HepG2 (cell line): ENCODE measurements around the gene STEAP3. TPM values are rescaled to one million over a fixed set of nuclear protein-coding genes. Genes with fewer than 3 reads are reported as not detected.

Experiments
- ATAD3A ChIP-seq: sonication (generic); formaldehyde crosslinking; IDR thresholded peaks from 2 replicates; pipeline ENCODE4 v1.4.0; 2020; ENCODE audit warnings: missing genetic modification reagents
- CENPX ChIP-seq: sonication (generic); formaldehyde crosslinking; IDR thresholded peaks from 2 replicates; pipeline ENCODE4 v1.9.0; 2021; ENCODE audit warnings: mild to moderate bottlenecking, missing genetic modification reagents, moderate library complexity
- CHCHD3 ChIP-seq: sonication (generic); formaldehyde crosslinking; IDR thresholded peaks from 2 replicates; pipeline ENCODE4 v1.8.0; 2022; ENCODE audit warnings: mild to moderate bottlenecking, missing genetic modification reagents, moderate library complexity
- DNMT1 ChIP-seq: sonication (generic); formaldehyde crosslinking; IDR thresholded peaks from 2 replicates; pipeline ENCODE4 v1.5.1; 2020; ENCODE audit warnings: mild to moderate bottlenecking, missing genetic modification reagents
- ELF1 ChIP-seq: sonication (generic); formaldehyde crosslinking; IDR thresholded peaks from 2 replicates; pipeline ENCODE4 v1.4.0; 2020; ENCODE audit warnings: missing genetic modification reagents
- FOXK1 ChIP-seq: sonication (generic); formaldehyde crosslinking; IDR thresholded peaks from 2 replicates; pipeline ENCODE4 v1.4.0; 2020; ENCODE audit warnings: low read depth, missing genetic modification reagents, borderline replicate concordance
- HMG20B ChIP-seq: conservative IDR thresholded peaks from 2 replicates; pipeline ENCODE4 v1.6.1; 2016; ENCODE audit warnings: missing genetic modification reagents, missing compliant biosample characterization
- HOXD1 ChIP-seq: sonication (generic); formaldehyde crosslinking; IDR thresholded peaks from 2 replicates; pipeline ENCODE4 v1.5.0; 2020; ENCODE audit warnings: missing genetic modification reagents
- ISL2 ChIP-seq: sonication (generic); formaldehyde crosslinking; IDR thresholded peaks from 2 replicates; pipeline ENCODE4 v1.5.0; 2020; ENCODE audit warnings: missing genetic modification reagents
- KLF11 ChIP-seq: IDR thresholded peaks from 2 replicates; pipeline ENCODE4 v1.6.1; 2016; ENCODE audit warnings: missing compliant biosample characterization
- MED13 ChIP-seq: sonication (generic); formaldehyde crosslinking; IDR thresholded peaks from 2 replicates; pipeline ENCODE4 v1.5.0; 2020; ENCODE audit warnings: missing genetic modification reagents
- MEIS1 ChIP-seq: sonication (generic); formaldehyde crosslinking; IDR thresholded peaks from 2 replicates; pipeline ENCODE4 v1.9.0; 2021; ENCODE audit warnings: mild to moderate bottlenecking, missing genetic modification reagents, moderate library complexity, borderline replicate concordance
- MTF2 ChIP-seq: sonication (generic); formaldehyde crosslinking; IDR thresholded peaks from 2 replicates; pipeline ENCODE4 v1.5.0; 2020; ENCODE audit warnings: missing genetic modification reagents, borderline replicate concordance
- PBX3 ChIP-seq: sonication (generic); formaldehyde crosslinking; IDR thresholded peaks from 2 replicates; pipeline ENCODE4 v1.8.1; 2023; ENCODE audit warnings: missing genetic modification reagents, inconsistent platforms, borderline replicate concordance
- RBAK ChIP-seq: sonication (generic); formaldehyde crosslinking; IDR thresholded peaks from 2 replicates; pipeline ENCODE4 v1.5.1; 2020; ENCODE audit warnings: mild to moderate bottlenecking, missing genetic modification reagents
- SP140L ChIP-seq: sonication (generic); formaldehyde crosslinking; IDR thresholded peaks from 2 replicates; pipeline ENCODE4 v1.4.0; 2020; ENCODE audit warnings: missing genetic modification reagents, borderline replicate concordance
- SRY ChIP-seq: sonication (generic); formaldehyde crosslinking; IDR thresholded peaks from 2 replicates; pipeline ENCODE4 v1.8.0; 2022; ENCODE audit warnings: mild to moderate bottlenecking, missing genetic modification reagents
- SSRP1 ChIP-seq: IDR thresholded peaks from 2 replicates; pipeline ENCODE4 v1.6.1; 2016; ENCODE audit warnings: control low read depth
- TBP ChIP-seq: sonication (generic); formaldehyde crosslinking; IDR thresholded peaks from 2 replicates; pipeline ENCODE4 v1.5.0; 2020; ENCODE audit warnings: missing genetic modification reagents
- TBX2 ChIP-seq: sonication (generic); formaldehyde crosslinking; IDR thresholded peaks from 2 replicates; pipeline ENCODE4 v1.5.0; 2020; ENCODE audit warnings: missing genetic modification reagents, mild to moderate bottlenecking, borderline replicate concordance
- TRIM24 ChIP-seq: sonication (generic); formaldehyde crosslinking; IDR thresholded peaks from 2 replicates; pipeline ENCODE4 v1.8.0; 2022; ENCODE audit warnings: mild to moderate bottlenecking, missing genetic modification reagents
- ZC3H4 ChIP-seq: sonication (generic); formaldehyde crosslinking; IDR thresholded peaks from 2 replicates; pipeline ENCODE4 v1.4.0; 2020; ENCODE audit warnings: missing genetic modification reagents, borderline replicate concordance
- ZNF121 ChIP-seq: sonication (generic); formaldehyde crosslinking; IDR thresholded peaks from 2 replicates; pipeline ENCODE4 v1.5.0; 2020; ENCODE audit warnings: mild to moderate bottlenecking, missing genetic modification reagents
- ZNF24 ChIP-seq: fragments of 450-650 bp; IDR thresholded peaks from 2 replicates; pipeline ENCODE4 v1.6.1; 2017; ENCODE audit warnings: antibody characterized with exemption, mild to moderate bottlenecking
- ZNF263 ChIP-seq: sonication (generic); formaldehyde crosslinking; IDR thresholded peaks from 2 replicates; pipeline ENCODE4 v1.4.0; 2020; ENCODE audit warnings: missing genetic modification reagents
- ZNF333 ChIP-seq: sonication (generic); formaldehyde crosslinking; IDR thresholded peaks from 2 replicates; pipeline ENCODE4 v1.4.0; 2020; ENCODE audit warnings: mild to moderate bottlenecking, missing genetic modification reagents, borderline replicate concordance
- ZUFSP ChIP-seq: sonication (generic); formaldehyde crosslinking; IDR thresholded peaks from 2 replicates; pipeline ENCODE4 v1.9.0; 2021; ENCODE audit warnings: missing genetic modification reagents, mild to moderate bottlenecking, borderline replicate concordance
- polyA plus RNA-seq, 8 experiments: library from polyadenylated mRNA; depleted of rRNA in 3 of 8; stranded (reverse) in 7 of 8; unstranded in 1 of 8; fragments of >200 nt; fragmentation: Illumina TruSeq in 4 of 8; extraction: Trizol in 4 of 8; gene quantifications; 2 replicates each; pipeline versions ENCODE4 v1.2.1 to v1.2.3, GENCODE V29; 2011 to 2016; ENCODE audit warnings: low read depth in 4 of 8, missing spikeins in 1 of 8, mixed read lengths in 1 of 8; ENCODE audit not compliant: insufficient read depth in 1 of 8
- total RNA-seq, 5 experiments: library from RNA; depleted of rRNA; stranded (reverse); fragments of >200 nt; fragmentation: Illumina TruSeq; extraction: Trizol; gene quantifications; 2 replicates each; pipeline ENCODE4 v1.2.3, GENCODE V29; 2016; ENCODE audit warnings: low read depth in 1 of 5
- TF ChIP-seq, protein P1 (sequence below): IDR thresholded peaks from 2 replicates; pipeline ENCODE4 v1.6.1; 2016; ENCODE audit warnings: missing biosample characterization, missing genetic modification reagents, low read depth

Gene STEAP3
- total and polyA plus RNA-seq, 2 of the 13 experiments (the other 11 are each of a cell fraction or from before 2014, with no cell fraction given), result 7.3 to 21.1 TPM

DNA sequence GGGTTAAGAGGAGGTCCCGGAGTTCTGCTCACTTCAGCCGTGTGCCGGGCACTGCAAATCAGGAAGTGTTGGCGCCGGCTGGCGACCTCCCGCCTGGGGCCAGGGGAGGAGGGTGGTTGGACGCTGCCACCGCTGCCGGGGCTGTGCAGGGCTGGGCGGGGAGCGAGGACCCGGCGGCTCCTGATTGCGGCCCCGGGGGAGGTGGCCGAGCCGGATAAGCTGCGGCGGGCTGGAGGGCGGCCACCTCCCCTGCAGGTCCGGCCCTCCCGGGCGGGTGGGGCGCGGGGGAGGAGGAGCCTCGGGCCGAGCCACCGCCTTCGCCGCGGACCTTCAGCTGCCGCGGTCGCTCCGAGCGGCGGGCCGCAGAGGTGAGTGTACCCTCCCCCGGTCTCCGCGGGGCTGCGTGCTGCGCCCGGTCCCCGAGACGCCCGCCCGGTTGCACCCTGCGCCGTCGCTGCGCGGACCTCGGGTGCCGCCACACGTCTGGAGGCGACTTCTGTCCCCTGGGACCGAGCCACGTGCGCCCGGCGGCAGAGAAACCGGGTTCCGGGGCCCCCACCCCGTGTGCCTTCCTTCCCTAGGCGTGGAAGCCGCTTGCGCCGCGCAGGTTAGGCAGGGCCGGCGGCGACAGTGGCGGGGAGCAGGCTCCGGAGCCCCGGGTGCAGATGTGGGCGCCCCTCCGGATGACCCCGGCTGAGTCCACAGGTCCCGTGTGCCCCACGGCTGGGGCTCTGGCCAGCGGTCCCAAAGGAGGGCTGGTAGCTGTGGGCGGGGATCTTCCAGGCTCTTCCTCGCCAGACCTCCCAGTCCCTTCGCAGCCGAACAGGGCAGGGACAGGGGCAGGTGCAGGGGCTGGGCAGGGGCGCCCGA, at the start of gene STEAP3 (continued):
- TF ChIP-seq ZNF121, result 0 out of 2 replicates have a peak, but pooled peaks have one; percentile 28
- TF ChIP-seq TBP, result no peak
- peak; percentile 29 for TF ChIP-seq MTF2
- TF ChIP-seq HMG20B (CRISPR knock-in tag), result peak; percentile 69
- no peak for TF ChIP-seq HOXD1
- TF ChIP-seq ZNF24, result no peak
- TF ChIP-seq CENPX, result no peak
- TF ChIP-seq FOXK1 (CRISPR knock-in tag), result no peak
- TF ChIP-seq ELF1 (CRISPR knock-in tag), result peak; percentile 81
- TF ChIP-seq CHCHD3 (CRISPR knock-in tag), result no peak
- no peak for TF ChIP-seq ATAD3A (CRISPR knock-in tag)
- no peak; the same call in 1 of the 2 replicates for TF ChIP-seq MED13 (CRISPR knock-in tag)
- peak; percentile 91 for TF ChIP-seq ZNF263 (CRISPR knock-in tag)
- peak; percentile 73 for TF ChIP-seq MEIS1
- TF ChIP-seq RBAK (CRISPR knock-in tag), result peak; percentile 68; the same call in 1 of the 2 replicates
- no peak for TF ChIP-seq DNMT1 (CRISPR knock-in tag)
- TF ChIP-seq KLF11 (CRISPR knock-in tag), result 0 out of 2 replicates have a peak, but pooled peaks have one; percentile 30
- TF ChIP-seq ISL2 (CRISPR knock-in tag), result peak; percentile 27; the same call in 1 of the 2 replicates
- TF ChIP-seq PBX3, result no peak
- no peak for TF ChIP-seq SRY (CRISPR knock-in tag)
- no peak for TF ChIP-seq ZUFSP
- peak; percentile 48; the same call in 1 of the 2 replicates for TF ChIP-seq ZNF333
- TF ChIP-seq, protein P1, sequence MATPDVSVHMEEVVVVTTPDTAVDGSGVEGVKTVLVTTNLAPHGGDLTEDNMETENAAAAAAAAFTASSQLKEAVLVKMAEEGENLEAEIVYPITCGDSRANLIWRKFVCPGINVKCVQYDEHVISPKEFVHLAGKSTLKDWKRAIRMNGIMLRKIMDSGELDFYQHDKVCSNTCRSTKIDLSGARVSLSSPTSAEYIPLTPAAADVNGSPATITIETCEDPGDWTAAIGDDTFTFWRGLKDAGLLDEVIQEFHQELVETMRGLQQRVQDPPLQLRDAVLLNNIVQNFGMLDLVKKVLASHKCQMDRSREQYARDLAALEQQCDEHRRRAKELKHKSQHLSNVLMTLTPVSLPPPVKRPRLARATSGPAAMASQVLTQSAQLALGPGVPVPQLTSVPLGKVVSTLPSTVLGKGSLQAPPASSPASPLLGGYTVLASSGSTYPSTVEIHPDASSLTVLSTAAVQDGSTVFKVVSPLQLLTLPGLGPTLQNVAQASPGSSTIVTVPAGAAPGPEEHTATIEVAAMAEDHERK, result no peak
- TF ChIP-seq TBX2 (CRISPR knock-in tag), result peak; percentile 41; the same call in 1 of the 2 replicates
- no peak for TF ChIP-seq SSRP1 (CRISPR knock-in tag)
- TF ChIP-seq TRIM24 (CRISPR knock-in tag), result no peak
- TF ChIP-seq ZC3H4, result no peak
- TF ChIP-seq SP140L (CRISPR knock-in tag), result no peak
